Pons (tissue), 1 donor: ENCODE results near the gene PEMT.

Source experiments
- DNase-seq: peaks from one replicate; pipeline ENCODE4 v3.0.0-alpha.2; 2016; ENCODE audit warnings: low spot score

PEMT gene

DNA sequence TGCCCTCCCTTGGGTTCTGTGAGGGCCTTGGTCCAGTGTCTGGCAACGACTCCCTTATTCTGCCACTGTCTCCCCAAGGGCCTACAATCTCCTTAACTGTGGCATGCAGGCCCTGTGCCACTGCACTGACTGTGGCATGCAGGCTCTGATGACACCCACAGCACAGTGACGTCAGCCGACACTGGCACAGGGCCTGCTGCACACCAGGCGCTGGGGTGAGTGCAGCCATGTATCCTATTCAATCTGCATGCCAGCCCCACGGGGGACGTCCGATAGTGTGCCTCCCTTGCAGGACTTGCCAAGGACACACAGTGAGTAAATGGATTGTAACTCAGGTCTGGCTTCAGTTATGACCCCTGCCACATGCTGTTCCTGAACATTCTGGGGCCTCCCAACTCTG is 55.6 kb downstream of the PEMT start:
- peak; percentile 33 for DNase-seq

DNA sequence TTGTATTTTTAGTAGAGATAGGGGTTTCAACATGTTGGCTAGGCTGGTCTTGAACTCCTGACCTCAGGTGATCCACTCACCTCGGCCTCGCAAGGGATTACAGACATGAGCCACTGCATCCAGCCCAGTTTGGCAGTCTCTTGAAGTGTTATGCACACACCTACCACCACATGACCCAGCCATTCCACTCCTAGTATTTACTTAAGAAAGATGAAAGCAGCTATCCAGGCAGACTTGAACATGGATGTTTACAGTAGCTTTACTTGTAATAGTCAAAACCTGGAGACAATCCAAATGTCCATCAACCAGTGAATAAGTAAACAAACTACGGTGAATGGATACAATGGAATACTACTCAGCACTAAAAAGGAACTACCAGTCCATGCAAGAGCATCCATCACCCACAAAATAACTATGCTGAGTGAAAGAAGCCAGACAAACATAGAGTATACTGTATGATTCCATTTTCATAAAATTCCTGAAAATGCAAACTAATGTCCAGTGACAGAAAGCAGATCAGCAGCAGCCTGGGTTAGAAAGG is 57.5 kb downstream of the PEMT start:
- no peak for DNase-seq

DNA sequence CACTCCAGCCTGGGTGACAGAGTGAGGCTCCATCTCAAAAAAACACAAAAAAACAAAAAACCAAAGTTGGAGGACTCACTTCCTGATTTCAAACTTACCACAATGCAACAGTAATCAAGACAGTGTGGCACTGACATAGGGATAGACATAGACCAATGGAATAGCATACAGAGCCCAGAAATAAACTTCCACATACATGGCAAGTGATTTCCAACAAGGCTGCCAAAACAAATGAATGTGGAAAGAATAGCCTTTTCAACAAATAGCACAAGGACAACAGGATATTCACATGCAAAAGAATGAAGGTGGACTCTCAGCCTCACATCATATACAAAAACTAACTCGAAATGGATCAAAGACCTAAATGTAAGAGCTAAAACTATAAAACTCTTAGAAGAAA is 58.5 kb downstream of the PEMT start:
- no peak for DNase-seq

DNA sequence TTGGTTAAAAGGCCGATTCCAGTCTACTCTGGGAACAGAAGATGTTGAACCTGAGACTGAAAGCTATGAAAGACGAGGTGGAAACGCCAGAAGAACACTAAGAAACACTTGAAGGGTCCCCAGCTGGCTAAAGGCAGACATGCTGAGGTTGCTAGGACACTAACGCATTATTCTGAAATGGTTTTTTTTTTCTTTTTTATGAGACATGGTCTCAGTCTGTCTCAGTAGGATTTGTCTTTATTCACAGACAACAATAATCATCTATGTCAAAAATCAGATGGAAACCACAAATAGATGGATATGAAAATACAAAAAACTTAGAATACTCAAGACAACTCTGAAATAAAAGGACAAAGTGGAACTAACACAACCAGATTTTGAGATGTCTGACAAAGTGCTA is 60.4 kb downstream of the PEMT start:
- no peak for DNase-seq

DNA sequence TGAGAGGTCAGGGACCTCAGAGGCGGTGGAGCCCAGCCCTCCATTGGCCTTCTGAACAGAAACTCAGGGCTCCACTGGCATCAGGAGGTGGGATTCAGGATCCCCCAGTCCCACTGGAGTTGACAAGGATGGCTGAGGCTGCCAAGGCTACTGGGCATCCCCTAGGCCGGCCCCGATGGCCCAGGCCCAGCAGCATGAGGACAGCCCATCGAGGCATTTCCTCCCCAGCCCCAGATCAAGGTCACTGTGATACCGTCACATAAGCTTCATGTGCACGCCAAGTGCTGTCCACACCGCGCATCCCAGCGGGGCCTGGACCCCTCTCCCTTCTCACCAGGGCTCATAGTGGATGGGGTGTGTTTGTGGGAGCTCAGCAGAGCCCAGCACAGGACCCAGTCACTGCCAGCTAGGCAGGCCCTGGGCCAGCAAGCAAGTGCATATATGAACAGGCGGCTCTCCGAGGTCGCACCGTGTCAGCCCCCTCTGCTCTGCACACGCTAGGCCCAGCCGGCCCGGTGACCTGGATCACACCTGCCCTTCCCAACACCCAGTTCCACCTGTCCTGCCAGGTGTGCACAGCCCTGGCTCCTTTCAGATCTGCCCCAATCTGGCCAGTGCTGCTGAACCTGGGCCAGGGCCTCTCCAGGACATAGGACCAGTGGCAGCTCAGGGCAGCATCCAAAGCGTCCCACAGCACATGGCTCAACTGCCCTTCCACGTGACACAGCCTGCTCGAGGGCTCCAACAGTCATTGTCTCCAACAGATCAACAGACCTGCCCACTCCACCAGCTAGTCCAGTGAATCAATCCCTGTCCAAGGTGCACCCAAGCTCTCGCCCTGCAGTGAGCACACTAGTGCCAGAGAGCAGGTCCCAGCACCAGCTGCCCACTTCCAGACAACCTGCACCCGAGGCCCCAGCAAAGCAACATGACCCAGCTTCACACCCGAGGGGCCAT is 62.5 kb downstream of the PEMT start:
- no peak for DNase-seq

DNA sequence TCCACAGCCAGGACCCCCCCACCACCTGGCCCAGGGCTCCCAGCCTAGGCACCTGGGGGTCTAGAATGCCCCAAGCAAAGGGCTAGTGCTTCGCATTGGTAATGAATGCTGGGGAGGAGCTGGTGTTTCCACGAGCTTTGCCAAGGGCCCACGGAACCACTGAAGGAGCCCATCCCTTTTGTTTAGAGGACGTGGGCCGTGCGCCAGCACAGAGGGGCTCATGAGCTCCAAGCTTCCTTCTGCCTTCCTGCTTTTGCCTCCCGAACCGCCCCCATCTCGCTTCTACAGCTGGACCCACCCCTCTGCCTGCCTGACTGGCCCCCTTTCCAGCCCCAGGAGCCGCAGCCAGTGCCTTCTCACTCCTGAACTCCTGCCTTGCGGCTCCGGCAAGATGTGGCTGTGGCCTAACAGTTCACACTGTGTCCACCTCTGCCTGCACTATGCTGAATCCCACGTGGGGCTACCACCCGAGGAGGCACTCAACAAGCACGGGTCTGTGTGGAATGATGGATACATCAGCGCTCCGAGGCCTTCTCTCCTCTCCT is 63.5 kb downstream of the PEMT start:
- no peak for DNase-seq

DNA sequence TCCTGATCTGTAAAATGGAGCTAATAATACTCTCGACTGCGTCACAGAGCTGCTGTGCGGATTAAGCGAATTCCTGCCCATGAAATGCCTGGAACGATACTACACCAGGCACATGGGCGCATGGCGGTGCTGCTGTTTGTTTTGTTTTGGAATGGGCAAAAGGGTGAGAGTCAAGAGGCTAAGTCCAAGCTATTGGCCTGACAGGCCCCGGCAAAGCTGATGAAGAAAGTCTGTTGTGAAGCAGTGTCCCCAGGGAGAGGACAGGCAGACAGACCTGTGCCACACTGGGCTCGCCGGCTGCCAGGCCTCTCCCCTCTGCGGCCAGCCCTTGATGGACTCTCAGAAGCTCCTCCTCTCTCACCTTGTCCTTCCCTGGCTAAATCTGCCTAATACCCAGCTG is 64.0 kb downstream of the PEMT start:
- DNase-seq: no peak

DNA sequence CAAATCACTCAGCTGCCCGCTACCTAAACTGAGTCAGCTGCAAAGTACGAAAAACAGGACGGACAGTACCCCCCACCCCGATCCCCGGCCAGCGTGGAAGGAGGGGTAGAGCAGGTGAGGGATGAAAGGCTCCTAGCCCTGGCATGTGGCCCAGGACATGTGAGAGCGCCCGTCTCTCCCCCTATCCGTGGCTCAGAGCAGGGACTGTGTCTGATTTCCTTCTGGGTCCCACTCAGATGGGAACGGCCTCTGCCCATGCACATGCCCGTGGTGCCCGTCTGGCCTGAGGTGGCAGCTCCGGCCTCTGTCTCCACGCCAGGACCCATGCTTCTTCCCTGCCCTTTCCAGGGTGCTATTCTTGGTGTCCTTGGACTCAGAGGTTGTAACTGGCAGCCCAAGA is 65.1 kb downstream of the PEMT start:
- no peak for DNase-seq

DNA sequence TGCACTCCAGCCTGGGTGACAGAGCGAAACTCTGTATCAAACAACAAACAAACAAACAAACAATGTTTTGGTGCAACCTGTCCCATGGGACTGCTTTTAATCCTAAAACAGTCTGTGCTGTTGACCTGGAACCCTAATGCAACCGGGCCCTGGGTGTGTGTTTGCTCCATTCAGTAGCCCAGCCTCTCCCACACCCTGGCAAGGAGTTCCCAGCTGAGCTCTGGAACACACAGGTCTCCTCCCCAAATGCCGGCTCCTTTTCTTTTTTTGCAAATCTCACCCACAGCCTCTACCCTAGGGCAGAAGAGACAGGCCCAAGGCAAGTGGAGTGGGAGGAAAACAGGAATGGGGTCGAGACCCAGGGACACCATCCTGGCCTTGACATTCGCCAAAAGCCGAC is 65.6 kb downstream of the PEMT start:
- DNase-seq: no peak

DNA sequence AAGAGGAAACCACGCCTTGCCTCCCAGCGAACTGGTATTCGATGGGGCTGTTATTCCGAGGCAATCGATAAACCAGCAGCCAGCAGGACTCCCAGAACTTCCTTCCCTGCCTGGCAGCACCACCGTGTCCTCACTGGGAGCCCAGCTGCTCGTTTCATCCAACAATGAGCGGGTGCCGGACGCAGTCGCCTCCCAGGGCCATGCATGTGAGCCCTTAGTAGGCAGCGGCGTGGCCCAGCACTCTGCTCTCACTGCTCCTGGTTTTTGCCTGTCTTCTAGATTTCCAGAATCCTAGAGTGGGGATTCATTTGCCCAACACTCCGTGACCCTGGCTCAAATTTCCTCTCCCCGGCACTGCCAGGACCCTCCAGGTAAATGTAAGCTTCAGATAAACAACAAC is 66.2 kb downstream of the PEMT start:
- DNase-seq: no peak

DNA sequence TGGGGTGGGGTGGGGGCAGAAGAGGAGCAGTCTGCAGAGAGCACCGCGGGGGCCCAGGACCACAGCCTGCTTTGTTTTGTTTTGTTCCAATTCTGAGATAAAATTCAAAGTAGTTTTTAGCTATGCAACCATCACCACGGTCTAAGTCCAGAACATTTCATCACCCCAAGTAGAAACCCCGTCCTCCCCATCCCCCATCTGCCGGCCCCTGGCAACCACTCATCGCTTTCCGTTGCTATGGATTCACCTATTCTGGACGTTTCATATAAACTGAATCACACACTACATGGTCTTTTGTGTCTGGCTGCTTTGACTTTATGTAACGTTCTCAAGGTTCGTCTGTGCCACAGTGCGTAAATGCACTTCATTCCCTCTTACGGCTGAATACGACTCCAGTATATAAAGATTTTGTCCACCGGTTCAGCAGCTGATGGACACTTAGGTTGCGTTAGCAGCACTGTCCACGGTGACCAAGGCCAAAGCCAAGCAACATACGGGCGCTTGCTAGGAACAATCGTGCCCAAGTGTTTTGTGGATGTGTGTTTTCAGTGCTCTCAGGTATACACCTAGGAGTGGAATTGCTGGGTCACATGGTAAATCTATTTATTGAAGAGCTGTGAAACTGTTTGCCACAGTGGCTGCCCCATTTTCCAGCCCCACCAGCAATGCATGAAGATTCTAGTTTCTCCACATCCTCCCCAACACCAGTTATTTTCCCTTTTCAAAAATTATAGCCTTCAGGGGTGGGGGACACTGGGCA is 67.6 kb downstream of the PEMT start:
- no peak for DNase-seq

DNA sequence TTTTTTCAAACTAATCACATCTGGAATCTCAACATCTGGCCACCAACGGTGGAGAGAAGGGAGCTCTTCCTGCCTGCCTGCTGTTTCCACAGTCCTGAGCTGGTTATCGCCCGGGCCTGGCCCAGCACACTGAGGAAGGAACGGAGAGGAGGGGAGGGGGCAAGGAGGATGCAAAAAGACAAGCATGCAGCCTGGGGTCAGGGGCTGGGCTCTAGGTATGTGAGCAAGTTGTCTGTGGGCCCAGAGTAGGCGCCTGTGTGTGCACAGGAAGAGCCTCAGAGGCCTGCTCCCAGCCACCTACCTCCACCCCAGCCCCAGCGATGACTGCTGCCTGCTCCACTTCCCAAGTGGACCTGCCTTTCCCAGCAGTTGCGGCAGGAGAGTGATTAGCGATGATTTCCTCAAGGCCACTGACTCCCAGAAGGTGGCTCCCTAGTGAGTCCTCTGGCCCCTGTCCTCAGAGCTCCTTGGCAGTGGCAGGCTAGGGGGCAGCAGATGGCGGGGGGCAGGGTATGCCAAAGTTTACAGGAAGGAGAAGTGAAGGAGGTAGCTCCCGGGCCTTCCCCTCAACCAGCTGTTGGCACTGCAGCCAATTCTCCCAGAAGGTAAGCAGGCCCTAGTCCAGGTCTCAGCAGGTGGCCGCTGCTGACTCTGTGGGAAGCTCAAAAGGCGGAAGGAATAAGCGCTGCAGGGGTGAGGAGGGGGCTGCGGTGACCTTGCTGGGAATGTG is 68.3 kb downstream of the PEMT start:
- DNase-seq: no peak

DNA sequence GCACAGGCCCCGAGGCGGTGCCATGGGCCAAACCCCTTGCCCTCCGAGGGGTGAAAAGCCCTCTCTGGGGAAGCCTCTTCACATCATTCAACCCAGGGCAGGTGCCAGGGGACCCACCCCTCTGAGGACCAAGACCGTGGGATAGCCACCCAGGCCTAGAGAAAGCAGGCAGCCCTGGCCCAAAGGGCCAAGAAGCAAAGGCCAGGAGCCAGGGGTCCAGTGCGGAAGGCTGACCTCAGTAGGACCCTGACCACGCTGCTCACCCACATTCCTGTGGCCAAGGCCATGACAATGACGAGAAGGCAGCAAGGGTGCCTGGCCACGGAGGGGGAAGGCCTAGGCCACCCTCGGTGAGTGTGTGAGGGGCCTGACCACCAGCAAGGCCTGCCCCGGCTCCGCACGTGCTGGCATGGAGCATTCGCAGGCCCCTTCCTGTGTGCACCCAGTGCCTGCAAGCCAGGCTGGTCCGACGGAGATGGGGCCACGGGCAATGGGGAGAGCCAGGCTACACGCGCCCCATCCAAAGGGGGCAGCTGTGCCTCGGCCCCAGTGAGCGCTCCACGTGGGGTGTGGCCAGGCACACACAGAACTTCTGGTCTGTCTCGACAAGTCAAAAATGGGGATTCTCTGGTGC is 70.8 kb downstream of the PEMT start:
- no peak for DNase-seq

DNA sequence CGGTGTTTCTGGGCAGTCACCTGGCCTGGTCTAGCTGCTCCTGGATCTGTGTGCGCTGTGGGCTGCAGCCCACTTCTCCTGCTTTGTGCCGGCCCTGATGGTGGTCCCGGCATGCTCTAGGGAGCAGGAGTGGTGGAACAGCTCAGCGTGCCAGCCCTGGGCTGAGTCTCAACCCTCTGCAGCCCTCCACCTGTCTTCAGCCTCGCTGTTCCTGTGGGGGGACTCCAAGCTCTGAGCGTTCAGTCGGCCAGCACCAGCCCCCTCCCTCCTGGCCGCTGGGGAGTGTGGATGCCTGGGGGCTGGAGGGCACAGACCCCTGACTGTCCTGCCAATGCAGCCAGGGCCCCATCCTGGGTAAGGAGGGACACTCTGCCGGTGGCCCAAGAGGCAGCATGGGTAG is 71.6 kb downstream of the PEMT start:
- DNase-seq: no peak

DNA sequence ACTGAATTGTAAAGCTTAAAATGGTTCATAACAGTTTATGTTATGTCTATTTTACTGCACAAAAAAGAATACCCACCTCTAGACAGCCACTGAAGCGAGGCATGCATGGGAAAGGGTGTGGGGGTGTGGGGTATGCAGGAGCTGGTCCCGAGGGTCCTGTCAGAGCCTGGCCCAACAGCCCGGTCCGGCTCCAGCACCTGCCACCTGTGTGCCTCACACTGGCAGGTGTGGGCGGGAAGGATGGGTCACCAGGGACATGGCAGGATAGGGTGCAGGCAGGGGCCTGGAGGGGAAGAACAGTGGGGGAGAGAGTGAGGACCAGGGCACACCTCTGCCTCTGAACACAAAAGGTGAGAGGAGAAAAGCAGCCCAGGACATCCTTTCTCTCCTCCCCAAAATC is 72.6 kb downstream of the PEMT start:
- no peak for DNase-seq

DNA sequence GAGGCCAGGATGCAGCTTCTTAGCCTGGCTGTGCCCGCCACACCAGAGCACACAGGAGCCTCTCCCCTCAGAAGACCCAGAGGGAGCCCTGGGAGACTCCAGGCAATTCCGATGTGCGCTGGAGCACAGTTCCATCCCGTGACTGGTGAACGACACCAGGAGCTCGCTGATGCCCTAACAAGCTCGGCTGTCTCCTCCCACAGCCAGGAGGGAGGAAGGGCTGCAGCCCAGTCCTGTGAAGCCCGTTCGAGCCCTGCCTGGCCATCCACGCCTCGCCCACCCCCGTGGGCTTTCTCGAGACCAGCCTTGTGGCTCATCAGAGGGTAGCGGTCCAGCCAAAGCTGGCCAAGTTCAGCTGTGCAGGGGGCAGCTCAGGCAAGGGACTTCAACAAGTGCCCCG is 73.5 kb downstream of the PEMT start:
- no peak for DNase-seq

DNA sequence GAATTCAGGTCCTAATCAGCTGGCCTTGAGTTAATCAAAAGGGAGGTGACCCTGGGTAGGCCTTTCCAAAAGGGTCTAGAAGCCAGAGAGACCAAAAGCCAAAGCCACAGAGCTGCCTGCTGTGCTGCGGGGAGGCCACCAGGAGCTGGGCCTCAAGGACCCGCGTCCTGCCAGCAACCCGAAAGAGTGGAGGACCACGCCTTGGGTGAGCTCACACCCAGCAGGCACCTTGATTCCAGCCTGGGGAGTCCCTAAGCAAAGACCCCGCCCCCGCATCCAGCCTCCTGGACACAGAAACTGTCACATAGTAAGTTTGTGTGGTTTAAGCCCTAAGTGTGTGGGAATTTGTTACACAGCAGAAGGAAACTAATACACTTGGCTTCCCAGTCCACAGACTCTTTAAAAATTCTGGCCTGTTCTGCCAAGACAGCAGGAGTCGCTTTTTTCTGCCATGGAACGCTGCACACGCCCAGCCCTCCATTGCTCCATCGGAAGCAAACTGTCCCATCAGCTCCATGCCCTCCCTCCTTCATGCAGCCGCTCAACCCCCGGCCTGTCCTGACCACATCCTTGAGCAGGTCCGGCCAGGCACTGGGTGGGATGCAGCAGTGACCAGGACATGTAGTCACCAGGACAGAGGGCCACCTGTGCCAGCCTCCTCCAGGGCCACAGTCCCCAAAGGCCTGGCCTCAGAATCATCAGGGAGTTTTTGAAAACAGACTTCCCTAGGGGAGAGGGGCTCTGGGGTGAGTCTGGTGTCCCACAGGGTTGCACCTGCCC is 74.4 kb downstream of the PEMT start:
- no peak for DNase-seq

DNA sequence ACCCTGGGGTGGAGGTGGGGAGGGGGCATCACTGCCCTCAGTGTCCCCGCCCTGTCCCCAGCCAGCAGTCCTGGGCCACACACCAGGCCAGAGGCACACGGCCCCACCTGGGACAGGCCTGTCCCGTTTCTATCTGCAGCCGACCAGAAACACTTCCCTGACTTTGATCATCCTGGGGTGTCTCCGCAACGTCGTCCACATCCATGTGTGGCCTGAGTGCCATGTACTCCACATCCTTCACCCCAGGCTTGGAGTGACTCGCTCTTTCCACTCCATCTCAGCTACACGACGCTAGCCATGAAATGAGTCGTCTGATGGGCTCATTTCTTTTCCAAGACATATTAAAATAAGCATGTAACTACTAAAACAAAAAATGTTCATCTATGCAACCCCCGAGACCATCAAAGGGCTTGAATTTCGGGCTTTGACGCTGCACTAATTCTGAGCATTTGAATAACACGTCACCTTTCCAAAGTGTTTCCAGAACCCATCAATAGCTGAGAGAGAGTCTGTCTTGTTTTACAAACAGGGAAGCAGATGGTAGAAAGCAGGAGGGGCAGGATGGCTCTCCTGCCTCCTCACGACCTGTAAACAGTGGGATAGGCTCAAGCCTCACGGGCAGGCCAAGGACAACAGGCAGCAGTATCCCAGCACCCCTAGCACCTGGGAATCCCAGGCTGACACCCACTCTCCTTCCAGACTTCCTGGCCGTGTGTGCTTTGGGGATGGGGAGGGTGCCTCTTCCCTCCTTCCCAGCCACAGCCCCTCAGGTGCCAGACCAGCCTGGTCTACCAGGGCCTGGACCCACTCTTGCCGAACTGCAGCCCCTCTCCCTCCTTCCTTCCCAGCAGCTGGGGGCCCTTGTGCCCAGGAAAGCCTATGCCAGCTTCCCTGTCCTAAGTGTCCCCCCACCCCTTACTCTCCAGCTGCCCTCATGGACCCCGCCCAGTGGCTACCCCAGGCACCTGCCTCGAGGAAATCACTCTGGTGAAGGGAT is 75.3 kb downstream of the PEMT start:
- no peak for DNase-seq
